ENCODE results near the gene EML2. TPM values are rescaled to one million over a fixed set of nuclear protein-coding genes. Genes with fewer than 3 reads are reported as not detected.
A peak's percentile ranks its signal among the peaks of the same experiment; 100 is the strongest.

EML2 gene
- total RNA-seq, 4 donors from 2014 or later: 3.0 to 6.7 (median 4.8) TPM

DNA sequence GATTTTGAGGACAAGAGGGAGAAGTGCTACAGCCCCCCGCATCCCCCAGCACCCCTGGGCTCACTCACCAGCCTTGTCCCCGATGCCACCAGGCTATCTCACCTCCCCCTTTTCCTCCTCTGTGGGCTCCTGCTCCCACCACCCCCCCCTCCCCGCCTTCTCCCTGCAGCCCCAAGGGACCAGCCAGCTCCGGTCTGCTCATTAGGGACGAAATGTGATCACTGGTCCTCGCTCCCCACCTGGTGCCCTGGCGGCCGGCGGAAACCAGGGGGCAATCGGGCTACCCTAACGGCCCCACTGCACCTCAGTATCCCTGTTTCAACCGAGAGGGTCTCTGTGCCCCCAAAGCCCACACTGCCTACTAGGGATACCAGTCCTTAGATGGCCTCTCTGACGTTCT, 39.9 kb downstream of the EML2 start:
- in situ Hi-C loops (cut with MboI; ENCODE audit: low sequenced_read_pairs in 4 of 4): no loop called here
- peak overlapping the region; percentile 69 to 76 (median 72) for H3K27ac ChIP-seq
- H3K4me1 ChIP-seq: peaks cover 0 to 4% of the 10 kb centered on the region in 2 donors
- no peak for DNase-seq
- no peaks in the 10 kb centered on the region for H3K9me3 ChIP-seq
- no peaks in the 10 kb centered on the region for H3K36me3 ChIP-seq
- no peak for ATAC-seq
- peaks cover 61 to 78% (median 61%) of the 10 kb centered on the region in 3 donors for H3K27me3 ChIP-seq
- H3K4me3 ChIP-seq: peak overlapping the region in 3 of 4 donors; percentile 27 to 58 (median 28)
- TF ChIP-seq, protein P1, sequence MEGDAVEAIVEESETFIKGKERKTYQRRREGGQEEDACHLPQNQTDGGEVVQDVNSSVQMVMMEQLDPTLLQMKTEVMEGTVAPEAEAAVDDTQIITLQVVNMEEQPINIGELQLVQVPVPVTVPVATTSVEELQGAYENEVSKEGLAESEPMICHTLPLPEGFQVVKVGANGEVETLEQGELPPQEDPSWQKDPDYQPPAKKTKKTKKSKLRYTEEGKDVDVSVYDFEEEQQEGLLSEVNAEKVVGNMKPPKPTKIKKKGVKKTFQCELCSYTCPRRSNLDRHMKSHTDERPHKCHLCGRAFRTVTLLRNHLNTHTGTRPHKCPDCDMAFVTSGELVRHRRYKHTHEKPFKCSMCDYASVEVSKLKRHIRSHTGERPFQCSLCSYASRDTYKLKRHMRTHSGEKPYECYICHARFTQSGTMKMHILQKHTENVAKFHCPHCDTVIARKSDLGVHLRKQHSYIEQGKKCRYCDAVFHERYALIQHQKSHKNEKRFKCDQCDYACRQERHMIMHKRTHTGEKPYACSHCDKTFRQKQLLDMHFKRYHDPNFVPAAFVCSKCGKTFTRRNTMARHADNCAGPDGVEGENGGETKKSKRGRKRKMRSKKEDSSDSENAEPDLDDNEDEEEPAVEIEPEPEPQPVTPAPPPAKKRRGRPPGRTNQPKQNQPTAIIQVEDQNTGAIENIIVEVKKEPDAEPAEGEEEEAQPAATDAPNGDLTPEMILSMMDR (IDR thresholded peaks at IDR 0.05 in 4 of 5, conservative IDR thresholded peaks at IDR 0.05 in 1 of 5): no peak
- TF ChIP-seq POLR2A (IDR thresholded peaks at IDR 0.05): no peak
- intact Hi-C loops (cut with DNase I; ENCODE audit: low total_unique reads): no loop called here

DNA sequence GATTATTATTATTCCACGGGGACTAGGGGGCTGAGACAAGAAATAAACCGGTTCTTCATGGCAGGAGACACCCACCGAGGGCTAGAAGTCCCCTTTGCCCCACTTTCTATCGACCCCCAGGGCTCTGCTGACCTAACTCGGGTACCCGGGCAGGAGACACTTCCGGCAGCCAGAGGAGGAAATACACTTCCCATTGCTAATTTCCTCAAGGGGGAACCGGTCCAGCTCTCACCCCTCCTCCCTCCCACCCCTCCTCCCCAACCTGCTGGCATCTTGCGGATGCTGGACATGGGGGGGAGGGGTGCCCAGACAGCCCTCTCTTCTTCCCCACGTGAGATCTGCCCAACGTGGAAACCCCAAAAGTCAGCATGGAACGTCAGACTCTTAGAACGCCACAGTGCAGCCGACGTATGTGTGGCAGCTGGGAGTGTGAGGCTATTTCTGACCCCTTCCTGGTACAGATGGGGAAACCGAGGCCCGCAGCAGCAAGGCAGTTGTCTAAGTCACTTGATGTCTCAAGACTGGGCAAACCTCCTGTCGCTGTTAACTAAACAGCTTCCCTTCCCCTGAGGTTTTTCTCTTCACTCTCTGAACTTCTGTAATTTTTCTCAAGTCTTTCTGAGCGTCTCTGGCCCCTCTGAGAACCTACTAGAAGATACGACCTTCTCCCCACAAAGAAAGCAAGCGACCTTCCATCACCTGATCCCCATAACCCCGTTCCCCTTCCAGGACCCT, 40.8 kb downstream of the EML2 start:
- peak overlapping the region; percentile 28 to 58 (median 37) for H3K4me3 ChIP-seq
- in situ Hi-C loops (cut with MboI; ENCODE audit: low sequenced_read_pairs in 4 of 4): no loop called here
- peaks cover 0 to 4% of the 10 kb centered on the region in 2 donors for H3K4me1 ChIP-seq
- H3K27me3 ChIP-seq: peaks cover 63 to 78% (median 64%) of the 10 kb centered on the region in 3 donors
- no peaks in the 10 kb centered on the region for H3K36me3 ChIP-seq
- ATAC-seq (no peak), DNase-seq (no peak)
- intact Hi-C loops (cut with DNase I; ENCODE audit: low total_unique reads): no loop called here
- no peaks in the 10 kb centered on the region for H3K9me3 ChIP-seq
- H3K27ac ChIP-seq: peak overlapping the region; percentile 69 to 75 (median 71)
- no peak for TF ChIP-seq POLR2A (IDR thresholded peaks at IDR 0.05)
- TF ChIP-seq, protein P1 (IDR thresholded peaks at IDR 0.05 in 4 of 5, conservative IDR thresholded peaks at IDR 0.05 in 1 of 5): no peak

DNA sequence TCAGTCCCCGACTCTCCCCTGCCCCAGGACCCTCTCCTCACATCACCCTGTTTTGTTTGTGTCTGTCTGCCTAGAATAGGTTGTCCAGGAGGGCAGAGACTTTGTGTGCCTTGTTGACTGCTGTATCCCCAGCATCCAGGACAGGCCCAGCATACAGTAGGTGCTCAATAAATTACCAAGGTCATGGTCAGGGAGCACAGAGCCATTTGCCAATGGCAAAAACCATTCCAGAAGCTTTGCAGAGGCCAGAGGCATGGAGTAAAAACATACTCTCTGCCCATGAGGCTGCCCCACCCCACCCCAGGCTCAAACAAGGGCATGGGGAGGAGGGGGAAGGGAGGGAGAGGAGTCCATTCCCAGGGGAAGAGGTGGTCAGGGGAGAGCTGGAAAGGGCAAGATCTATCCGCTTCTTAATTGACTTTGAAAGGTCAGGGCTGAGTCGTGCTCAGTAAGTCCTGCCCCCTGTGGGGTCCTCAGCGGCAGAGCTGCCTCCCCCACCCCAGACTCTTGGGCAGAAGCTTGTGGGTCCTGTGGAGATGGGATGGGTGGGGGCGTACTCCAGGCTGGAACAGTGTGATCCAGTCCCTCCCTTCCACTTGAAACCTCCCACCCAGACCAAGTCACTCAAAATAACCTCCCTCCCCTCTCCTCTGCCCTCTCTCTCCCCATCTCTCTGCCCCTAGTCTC, 41.6 kb downstream of the EML2 start:
- intact Hi-C loops (cut with DNase I; ENCODE audit: low total_unique reads) (no loop called here), in situ Hi-C loops (cut with MboI; ENCODE audit: low sequenced_read_pairs in 4 of 4) (no loop called here)
- peak overlapping the region; percentile 69 to 75 (median 71) for H3K27ac ChIP-seq
- no peaks in the 10 kb centered on the region for H3K9me3 ChIP-seq
- peak in 1 of 2 donors; percentile 21 for ATAC-seq
- TF ChIP-seq, protein P1 (IDR thresholded peaks at IDR 0.05 in 4 of 5, conservative IDR thresholded peaks at IDR 0.05 in 1 of 5): no peak
- TF ChIP-seq POLR2A (IDR thresholded peaks at IDR 0.05): no peak
- H3K36me3 ChIP-seq: no peaks in the 10 kb centered on the region
- peaks cover 0 to 4% of the 10 kb centered on the region in 2 donors for H3K4me1 ChIP-seq
- peak overlapping the region; percentile 28 to 58 (median 37) for H3K4me3 ChIP-seq
- no peak for DNase-seq
- H3K27me3 ChIP-seq: peaks cover 58 to 69% (median 59%) of the 10 kb centered on the region in 3 donors

DNA sequence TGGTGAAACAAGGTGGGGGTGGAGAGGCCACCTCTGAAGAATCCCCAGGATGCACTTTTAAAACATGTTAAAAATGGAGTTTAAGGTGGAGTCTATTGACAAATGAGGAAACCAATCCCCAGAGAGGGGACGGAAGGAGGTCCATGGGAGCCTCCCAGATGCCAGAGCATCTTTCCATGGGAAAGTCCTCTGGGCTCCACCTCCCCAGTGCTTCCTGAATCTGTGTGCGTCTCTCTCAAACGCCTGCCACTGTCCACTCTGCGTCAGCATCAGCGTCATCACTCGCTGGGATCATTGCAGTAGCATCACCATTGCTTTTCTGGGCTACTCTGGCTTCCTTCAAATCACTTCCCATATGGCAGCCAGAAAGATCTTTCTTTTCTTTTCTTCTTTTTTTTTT, 43.4 kb downstream of the EML2 start:
- peak in 1 of 2 donors; percentile 37 for ATAC-seq
- H3K4me1 ChIP-seq: peaks cover 0 to 4% of the 10 kb centered on the region in 2 donors
- no peaks in the 10 kb centered on the region for H3K36me3 ChIP-seq
- peaks cover 46 to 54% (median 52%) of the 10 kb centered on the region in 3 donors for H3K27me3 ChIP-seq
- intact Hi-C loops (cut with DNase I; ENCODE audit: low total_unique reads): no loop called here
- in situ Hi-C loops (cut with MboI; ENCODE audit: low sequenced_read_pairs in 4 of 4): no loop called here
- DNase-seq: peak in 1 of 2 donors; percentile 17
- H3K4me3 ChIP-seq: no peak overlapping the region
- peak overlapping the region; percentile 20 to 75 (median 68) for H3K27ac ChIP-seq
- no peaks in the 10 kb centered on the region for H3K9me3 ChIP-seq
- TF ChIP-seq, protein P1 (IDR thresholded peaks at IDR 0.05 in 4 of 5, conservative IDR thresholded peaks at IDR 0.05 in 1 of 5): no peak
- no peak for TF ChIP-seq POLR2A (IDR thresholded peaks at IDR 0.05)
